MM.1S (cell line): ENCODE measurements around the gene MCCD1.
"Not testable (repeated sequence)": the region's sequence is repeated elsewhere in the genome, so short reads cannot be mapped to it uniquely, and the experiment has no call there.

Experiments
- DNase-seq: peaks from one replicate; pipeline ENCODE4 v3.0.0-alpha.2; 2015
- H2AFZ ChIP-seq: fragments of 300-600 bp; sonication (generic); 2 replicates; pipeline ENCODE4 v1.6.0; 2016; ENCODE audit warnings: antibody characterized with exemption, low read length
- H3F3A ChIP-seq: fragments of 300-600 bp; sonication (generic); 2 replicates; pipeline ENCODE4 v1.6.1; 2016; ENCODE audit warnings: mild to moderate bottlenecking, antibody characterized with exemption, low read length, moderate library complexity, mixed read lengths; ENCODE audit not compliant: insufficient read depth
- H3K27ac ChIP-seq: fragments of 300-600 bp; sonication (generic); 2 replicates; pipeline ENCODE4 v1.5.1; 2016; ENCODE audit warnings: mild to moderate bottlenecking, low read length
- H3K27me3 ChIP-seq: fragments of 300-600 bp; sonication (generic); replicated peaks from 2 replicates; pipeline ENCODE4 v1.6.0; 2016; ENCODE audit warnings: low read length; ENCODE audit not compliant: insufficient read depth
- H3K36me3 ChIP-seq: fragments of 300-600 bp; sonication (generic); replicated peaks from 2 replicates; pipeline ENCODE4 v1.6.1; 2016; ENCODE audit warnings: mild to moderate bottlenecking, low read length, mixed read lengths; ENCODE audit not compliant: insufficient read depth
- H3K4me1 ChIP-seq: fragments of 300-600 bp; sonication (generic); 2 replicates; pipeline ENCODE4 v1.6.1; 2016; ENCODE audit warnings: low read length, mixed read lengths
- H3K4me2 ChIP-seq: fragments of 300-600 bp; sonication (generic); 2 replicates; pipeline ENCODE4 v1.6.0; 2016; ENCODE audit warnings: low read depth, low read length
- H3K4me3 ChIP-seq: fragments of 300-600 bp; sonication (generic); 2 replicates; pipeline ENCODE4 v1.5.1; 2016; ENCODE audit warnings: low read length, mixed read lengths
- H3K79me2 ChIP-seq: fragments of 300-600 bp; sonication (generic); 2 replicates; pipeline ENCODE4 v1.6.1; 2016; ENCODE audit warnings: mixed run types, low read length, mixed read lengths
- H3K9ac ChIP-seq: fragments of 300-600 bp; sonication (generic); 2 replicates; pipeline ENCODE4 v1.6.1; 2016; ENCODE audit warnings: low read length, mixed read lengths
- H3K9me2 ChIP-seq: fragments of 300-600 bp; sonication (generic); replicated peaks from 2 replicates; pipeline ENCODE4 v1.6.1; 2016; ENCODE audit warnings: mild to moderate bottlenecking, low read length, mixed read lengths; ENCODE audit not compliant: insufficient read depth
- H3K9me3 ChIP-seq: fragments of 300-600 bp; sonication (generic); replicated peaks from 2 replicates; pipeline ENCODE4 v1.6.1; 2016; ENCODE audit warnings: mild to moderate bottlenecking, low read length, mixed read lengths; ENCODE audit not compliant: insufficient read depth
- H4K20me1 ChIP-seq: fragments of 300-600 bp; sonication (generic); 2 replicates; pipeline ENCODE4 v1.6.1; 2016; ENCODE audit warnings: mild to moderate bottlenecking, low read length, moderate library complexity, mixed read lengths; ENCODE audit not compliant: insufficient read depth
- EZH2 ChIP-seq: fragments of 300-600 bp; sonication (generic); optimal IDR thresholded peaks from 2 replicates; pipeline ENCODE3; 2017; ENCODE audit warnings: low read depth, mild to moderate bottlenecking, antibody characterized with exemption, low read length, mixed read lengths
- EZH2phosphoT487 ChIP-seq: fragments of 300-600 bp; sonication (generic); IDR thresholded peaks from 2 replicates; pipeline ENCODE4 v1.6.1; 2018; ENCODE audit warnings: antibody characterized with exemption, low read length
- TF ChIP-seq, protein P1 (sequence below): fragments of 300-600 bp; sonication (generic); IDR thresholded peaks from 2 replicates; pipeline ENCODE4 v1.5.1; 2016; ENCODE audit warnings: antibody characterized with exemption, low read length, mixed read lengths

MCCD1 gene

DNA sequence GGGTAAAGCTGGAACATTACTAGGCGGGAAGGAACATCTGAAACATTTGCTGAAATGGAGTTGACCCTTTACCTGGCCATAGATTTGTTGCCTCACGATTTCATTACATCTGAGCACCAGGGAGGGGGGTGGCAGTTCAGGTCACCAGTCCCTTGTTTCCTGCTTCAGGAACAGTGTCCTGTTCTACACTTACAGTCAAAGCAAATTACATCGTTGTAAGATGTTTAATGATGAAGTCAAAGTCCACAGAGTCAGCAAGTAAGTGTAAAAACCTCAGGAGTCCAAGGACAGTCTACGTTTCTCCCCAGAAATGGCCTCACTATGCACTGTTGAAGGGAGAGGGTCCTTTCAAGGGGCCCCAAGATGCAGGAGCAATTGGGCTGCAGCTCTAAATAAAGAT lies 39.7 kb upstream of the MCCD1 start:
- TF ChIP-seq EZH2phosphoT487: no peak
- TF ChIP-seq, protein P1, sequence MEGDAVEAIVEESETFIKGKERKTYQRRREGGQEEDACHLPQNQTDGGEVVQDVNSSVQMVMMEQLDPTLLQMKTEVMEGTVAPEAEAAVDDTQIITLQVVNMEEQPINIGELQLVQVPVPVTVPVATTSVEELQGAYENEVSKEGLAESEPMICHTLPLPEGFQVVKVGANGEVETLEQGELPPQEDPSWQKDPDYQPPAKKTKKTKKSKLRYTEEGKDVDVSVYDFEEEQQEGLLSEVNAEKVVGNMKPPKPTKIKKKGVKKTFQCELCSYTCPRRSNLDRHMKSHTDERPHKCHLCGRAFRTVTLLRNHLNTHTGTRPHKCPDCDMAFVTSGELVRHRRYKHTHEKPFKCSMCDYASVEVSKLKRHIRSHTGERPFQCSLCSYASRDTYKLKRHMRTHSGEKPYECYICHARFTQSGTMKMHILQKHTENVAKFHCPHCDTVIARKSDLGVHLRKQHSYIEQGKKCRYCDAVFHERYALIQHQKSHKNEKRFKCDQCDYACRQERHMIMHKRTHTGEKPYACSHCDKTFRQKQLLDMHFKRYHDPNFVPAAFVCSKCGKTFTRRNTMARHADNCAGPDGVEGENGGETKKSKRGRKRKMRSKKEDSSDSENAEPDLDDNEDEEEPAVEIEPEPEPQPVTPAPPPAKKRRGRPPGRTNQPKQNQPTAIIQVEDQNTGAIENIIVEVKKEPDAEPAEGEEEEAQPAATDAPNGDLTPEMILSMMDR: no peak
- no peak for TF ChIP-seq EZH2
- Histone ChIP-seq H3F3A (peaks cover 5% of the 10 kb centered on the region; the same call in 1 of the 2 replicates), H3K4me2 (no peak overlapping the region)

DNA sequence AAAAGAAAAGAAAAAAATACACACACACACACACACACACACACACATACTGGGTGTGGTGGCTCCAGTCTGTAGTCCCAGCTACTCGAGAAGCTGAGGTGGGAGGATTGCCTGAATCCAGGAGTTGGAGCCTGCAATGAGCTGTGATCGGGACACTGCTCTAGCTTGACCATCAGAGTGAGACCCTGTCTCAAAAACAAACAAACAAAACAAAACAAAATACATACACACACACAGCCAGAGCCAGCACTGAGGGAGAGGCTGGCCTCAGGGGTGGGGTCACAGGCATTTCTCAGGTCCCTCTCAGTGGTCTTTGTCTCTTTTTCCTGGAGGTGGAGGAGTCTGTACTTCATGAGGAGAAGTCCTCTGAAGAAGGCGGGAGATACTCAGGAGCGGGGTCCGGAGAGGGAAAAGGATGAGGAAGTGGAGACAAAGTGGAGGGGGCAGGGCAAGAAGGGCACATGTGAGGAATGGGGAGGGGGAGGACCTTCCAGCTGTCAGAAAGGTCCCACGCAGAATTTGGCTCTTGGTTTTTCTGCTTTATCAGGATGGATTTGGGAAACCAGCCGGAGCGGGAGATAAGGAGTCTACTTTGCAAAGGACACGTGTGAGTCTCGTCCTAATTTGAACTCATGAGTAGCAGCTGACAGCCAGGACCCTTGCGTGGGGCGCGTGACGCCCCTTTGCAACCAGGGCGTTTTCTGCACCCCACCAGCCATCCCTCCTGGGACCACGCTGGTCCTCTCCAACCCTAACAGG lies 38.5 kb upstream of the MCCD1 start:
- TF ChIP-seq EZH2 (no peak), EZH2phosphoT487 (no peak)
- TF ChIP-seq, protein P1: no peak
- H3K79me2 ChIP-seq: peaks cover 27% of the 10 kb centered on the region
- no peak overlapping the region for H2AFZ ChIP-seq

More for the DNA sequence above, 39.7 kb upstream of the MCCD1 start:
- Histone ChIP-seq H3K79me2 (peaks cover 18% of the 10 kb centered on the region), H4K20me1 (no peaks in the 10 kb centered on the region), H3K9ac (no peak overlapping the region), H3K27ac (no peak overlapping the region), H2AFZ (no peak overlapping the region), H3K4me1 (peaks cover 5% of the 10 kb centered on the region; the same call in 1 of the 2 replicates), H3K27me3 (no peaks in the 10 kb centered on the region), H3K9me2 (no peaks in the 10 kb centered on the region), H3K4me3 (no peak overlapping the region), H3K36me3 (no peaks in the 10 kb centered on the region), H3K9me3 (no peaks in the 10 kb centered on the region)
- no peak for DNase-seq

DNA sequence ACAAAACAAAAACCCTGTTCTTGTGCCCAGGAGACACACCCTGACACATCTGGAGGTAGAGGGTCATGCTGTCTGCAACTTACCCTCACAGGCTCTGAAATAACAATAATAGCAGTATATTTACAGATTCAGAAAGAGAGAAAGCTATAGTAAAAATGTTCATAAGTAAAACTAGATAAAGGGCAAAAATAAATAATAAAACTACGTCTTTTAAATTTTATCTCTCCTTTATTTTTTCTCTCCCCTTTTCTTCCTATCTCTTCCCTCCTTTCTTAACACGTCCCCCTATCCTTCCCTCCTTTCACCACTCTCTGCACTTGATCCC lies 35.2 kb upstream of the MCCD1 start:
- peak overlapping the region; percentile 87; the same call in 1 of the 2 replicates for H3K9ac ChIP-seq
- not testable (repeated sequence) for H3K9me2 ChIP-seq, H4K20me1 ChIP-seq, H3K9me3 ChIP-seq, H3K27me3 ChIP-seq, H3K36me3 ChIP-seq, H3K4me1 ChIP-seq, H3K27ac ChIP-seq, DNase-seq
- H3K79me2 ChIP-seq: peaks cover 59% of the 10 kb centered on the region
- H2AFZ ChIP-seq: peak overlapping the region; percentile 82
- H3F3A ChIP-seq: peaks cover 27% of the 10 kb centered on the region; the same call in 1 of the 2 replicates
- H3K4me2 ChIP-seq: peak overlapping the region; percentile 68; the same call in 1 of the 2 replicates
- peak overlapping the region; percentile 67 for H3K4me3 ChIP-seq

More for the DNA sequence above, 38.5 kb upstream of the MCCD1 start:
- Histone ChIP-seq H3K9me3 (no peaks in the 10 kb centered on the region), H3K9ac (no peak overlapping the region), H3K4me1 (peaks cover 5% of the 10 kb centered on the region; the same call in 1 of the 2 replicates), H3F3A (peaks cover 15% of the 10 kb centered on the region; the same call in 1 of the 2 replicates), H3K9me2 (no peaks in the 10 kb centered on the region), H3K27me3 (no peaks in the 10 kb centered on the region), H3K4me2 (no peak overlapping the region), H3K36me3 (no peaks in the 10 kb centered on the region), H3K27ac (no peak overlapping the region), H4K20me1 (no peaks in the 10 kb centered on the region), H3K4me3 (no peak overlapping the region)
- DNase-seq: no peak
